Mesodermal cell (in vitro differentiated cells): ENCODE results near the gene TLDC2.
A peak's percentile ranks its signal among the peaks of the same experiment; 100 is the strongest.

Experiments used
- H3K27ac ChIP-seq: 2 replicates; pipeline ENCODE4 v1.7.0; 2013; ENCODE audit warnings: mild to moderate bottlenecking, low read depth, low read length, moderate library complexity; ENCODE audit not compliant: severe bottlenecking
- H3K36me3 ChIP-seq: 2 replicates; pipeline ENCODE4 v1.7.1; 2013; ENCODE audit warnings: mild to moderate bottlenecking, low read length, moderate library complexity; ENCODE audit not compliant: control insufficient read depth, insufficient read depth
- H3K4me1 ChIP-seq: one replicate; pipeline ENCODE4 v1.7.1; 2013; ENCODE audit warnings: mild to moderate bottlenecking, low read length; ENCODE audit not compliant: insufficient read depth, control insufficient read depth, poor library complexity, severe bottlenecking
- H3K4me3 ChIP-seq: 2 replicates; pipeline ENCODE4 v1.7.0; 2013; ENCODE audit warnings: low read length, control low read depth, mild to moderate bottlenecking; ENCODE audit not compliant: insufficient read depth, poor library complexity, severe bottlenecking; ENCODE audit errors: extremely low read depth
- H3K9me3 ChIP-seq: 2 replicates; pipeline ENCODE4 v1.7.1; 2013; ENCODE audit warnings: mild to moderate bottlenecking, low read length, moderate library complexity; ENCODE audit not compliant: control insufficient read depth
- WGBS, 2 experiments: methylation state at CpG; one replicate each; pipeline ENCODE4 v1.1.5; 2013; ENCODE audit warnings: missing lambda C conversion rate in 2 of 2; ENCODE audit not compliant: insufficient coverage in 2 of 2; 5-methylcytosine and 5-hydroxymethylcytosine counted together

TLDC2 gene

DNA sequence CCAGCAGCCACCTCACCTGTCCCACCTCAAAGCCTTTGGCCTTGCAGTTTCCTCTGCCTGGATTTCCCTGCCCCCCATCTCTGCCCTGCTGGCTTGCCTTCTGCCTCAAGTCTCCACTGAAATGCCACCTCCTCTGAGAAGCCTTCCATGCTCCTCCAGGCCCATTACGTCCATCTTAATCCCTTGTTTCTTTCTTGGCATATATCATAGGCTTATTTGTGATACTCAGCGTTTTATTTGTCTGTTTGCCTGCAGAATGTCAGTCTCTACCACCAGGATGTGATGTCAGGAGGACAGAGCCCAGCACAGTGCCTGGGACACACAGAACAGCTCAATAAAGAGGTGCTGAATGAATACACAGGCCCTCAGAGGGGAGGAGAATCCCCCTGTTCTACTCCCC is 24.4 kb upstream of the TLDC2 start:
- H3K27ac ChIP-seq, result no peak overlapping the region
- peaks cover 30% of the 10 kb centered on the region for H3K36me3 ChIP-seq
- WGBS, 2 experiments, result 100% methylated on average over 1 of the region's 2 CpGs

DNA sequence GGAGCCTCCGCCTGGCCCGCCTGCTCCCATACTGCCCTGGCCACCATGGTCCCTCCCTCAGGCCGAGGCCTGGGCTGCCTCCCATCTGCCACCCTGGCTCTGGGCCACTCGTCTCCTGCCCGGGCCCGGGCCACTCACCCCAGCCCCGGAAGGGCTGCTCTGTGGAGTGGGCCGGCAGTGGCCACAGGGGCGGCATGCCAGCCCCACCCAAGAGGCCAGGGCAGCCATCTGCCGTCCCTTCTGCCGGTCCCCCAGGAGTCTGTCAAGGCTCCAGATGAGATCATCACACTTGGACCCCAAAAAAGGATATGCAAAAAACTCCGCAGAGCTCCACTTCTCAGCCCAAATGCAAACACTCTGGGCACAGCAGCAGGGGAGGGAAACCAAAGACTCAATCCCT is 23.8 kb upstream of the TLDC2 start:
- Histone ChIP-seq H3K9me3 (peaks cover 3% of the 10 kb centered on the region), H3K4me1 (peaks cover 44% of the 10 kb centered on the region), H3K36me3 (peaks cover 30% of the 10 kb centered on the region), H3K4me3 (no peak overlapping the region), H3K27ac (no peak overlapping the region)
- 95 to 100% methylated on average over 11 to 12 of the region's 12 CpGs for WGBS, 2 experiments

More for the DNA sequence above, 24.4 kb upstream of the TLDC2 start:
- peaks cover 39% of the 10 kb centered on the region for H3K4me1 ChIP-seq
- H3K9me3 ChIP-seq, result peaks cover 3% of the 10 kb centered on the region
- no peak overlapping the region for H3K4me3 ChIP-seq

GRCh38 chr20:36854348-36855240 is 21.3 kb upstream of the TLDC2 start:
- WGBS, 2 experiments, result 84 to 86% methylated on average over 15 to 17 of the region's 21 CpGs
- Histone ChIP-seq H3K4me3 (no peak overlapping the region), H3K9me3 (peaks cover 3% of the 10 kb centered on the region), H3K27ac (no peak overlapping the region), H3K4me1 (peaks cover 43% of the 10 kb centered on the region), H3K36me3 (peaks cover 49% of the 10 kb centered on the region)

DNA sequence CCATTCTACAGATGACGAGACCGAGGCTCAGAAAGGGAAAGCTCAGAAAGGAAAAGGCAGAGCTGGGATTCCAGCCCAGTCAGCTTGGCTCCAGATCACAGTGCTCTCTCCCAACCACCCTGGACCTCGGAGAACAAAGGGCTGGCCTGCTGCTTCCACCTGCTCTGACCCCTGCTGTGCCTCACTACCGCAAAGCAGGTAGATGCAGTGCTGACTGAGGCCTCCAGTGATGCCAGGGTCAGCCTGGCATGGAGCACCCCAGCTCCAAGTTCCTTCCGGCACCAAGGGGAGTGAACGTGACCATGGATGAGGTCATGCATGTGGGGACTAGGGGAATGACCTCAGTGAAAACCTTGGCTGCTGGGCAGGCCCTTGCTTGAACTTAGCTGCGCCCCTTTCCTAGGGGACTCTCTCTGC is 20.7 kb upstream of the TLDC2 start:
- Histone ChIP-seq H3K4me1 (peaks cover 49% of the 10 kb centered on the region), H3K9me3 (peaks cover 3% of the 10 kb centered on the region), H3K4me3 (no peak overlapping the region), H3K27ac (no peak overlapping the region), H3K36me3 (peaks cover 55% of the 10 kb centered on the region)
- 94 to 95% methylated on average over 3 to 6 of the region's 7 CpGs for WGBS, 2 experiments

DNA sequence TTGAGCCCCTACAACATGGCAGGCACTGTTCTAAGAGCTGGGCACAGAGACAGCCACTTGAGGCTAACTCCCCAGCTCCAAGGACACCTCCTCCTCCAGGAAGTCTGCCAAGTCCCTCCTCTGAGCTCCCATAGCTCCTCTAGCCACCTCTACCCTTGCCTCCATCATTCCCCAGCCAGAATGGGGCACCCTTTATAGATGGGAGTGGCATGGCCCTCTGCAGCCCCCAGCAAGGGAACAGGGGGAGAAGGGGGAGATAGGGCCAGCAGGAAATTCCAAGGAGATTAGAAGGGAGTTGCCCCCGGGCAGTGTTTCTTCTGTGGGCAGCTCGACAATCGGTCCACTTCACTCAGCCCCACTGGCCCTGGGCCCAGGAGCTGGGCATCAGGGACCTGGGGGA is 19.7 kb upstream of the TLDC2 start:
- no peak overlapping the region for H3K4me3 ChIP-seq
- 97 to 100% methylated on average over 1 to 3 of the region's 3 CpGs for WGBS, 2 experiments
- H3K36me3 ChIP-seq, result peaks cover 55% of the 10 kb centered on the region
- H3K9me3 ChIP-seq, result peaks cover 3% of the 10 kb centered on the region
- no peak overlapping the region for H3K27ac ChIP-seq
- H3K4me1 ChIP-seq, result peaks cover 56% of the 10 kb centered on the region

DNA sequence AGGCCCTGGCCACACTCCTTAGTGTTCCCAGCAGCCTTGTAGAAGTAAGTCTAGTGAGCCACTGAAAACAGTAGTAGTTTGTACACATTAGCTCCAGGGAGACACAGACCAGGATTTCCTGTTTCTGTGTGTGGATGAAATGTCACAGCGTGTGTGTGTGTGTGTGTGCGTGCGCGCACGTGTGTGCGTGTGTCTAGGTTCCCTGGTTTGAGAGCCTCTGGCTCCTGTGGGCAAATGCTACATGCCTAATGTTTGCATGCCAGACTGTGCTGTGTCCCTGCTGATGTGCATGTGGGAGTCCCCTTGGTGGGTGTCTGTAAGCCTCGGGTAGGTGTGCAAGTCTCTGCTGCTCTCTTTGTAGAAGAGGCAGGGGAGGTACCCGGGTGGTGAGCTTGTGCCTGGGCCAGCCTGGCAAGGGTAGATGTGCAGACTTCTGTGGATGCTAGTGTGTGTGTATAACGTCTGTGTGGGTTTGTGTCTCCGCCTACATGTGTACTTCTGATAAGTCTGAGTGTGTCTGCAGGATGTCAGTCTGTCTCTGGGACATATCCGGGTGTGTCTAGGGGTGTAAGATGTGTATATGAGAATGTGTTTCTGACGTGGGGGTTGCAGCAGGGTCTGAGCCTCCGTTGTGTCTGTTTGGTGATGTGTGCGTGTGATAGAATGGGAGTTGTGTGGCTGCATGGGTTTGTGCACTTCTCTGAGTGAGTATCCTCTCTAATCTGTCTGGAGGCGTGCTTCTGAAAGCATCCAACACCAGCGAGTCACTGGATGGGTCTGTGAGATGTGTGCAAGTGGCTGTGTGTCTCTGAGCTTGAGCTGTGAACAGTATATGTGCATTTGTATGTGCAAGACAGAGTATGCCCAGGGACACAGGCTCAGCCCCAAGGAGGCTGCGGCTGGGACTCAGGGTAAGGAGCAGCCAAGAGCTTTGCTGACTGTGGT is 19.0 kb upstream of the TLDC2 start:
- H3K4me1 ChIP-seq, result peaks cover 59% of the 10 kb centered on the region
- no peaks in the 10 kb centered on the region for H3K9me3 ChIP-seq
- peak overlapping the region; percentile 23 for H3K27ac ChIP-seq
- no peak overlapping the region for H3K4me3 ChIP-seq
- peaks cover 55% of the 10 kb centered on the region for H3K36me3 ChIP-seq
- WGBS, 2 experiments, result 87 to 89% methylated on average over 13 to 16 of the region's 17 CpGs

DNA sequence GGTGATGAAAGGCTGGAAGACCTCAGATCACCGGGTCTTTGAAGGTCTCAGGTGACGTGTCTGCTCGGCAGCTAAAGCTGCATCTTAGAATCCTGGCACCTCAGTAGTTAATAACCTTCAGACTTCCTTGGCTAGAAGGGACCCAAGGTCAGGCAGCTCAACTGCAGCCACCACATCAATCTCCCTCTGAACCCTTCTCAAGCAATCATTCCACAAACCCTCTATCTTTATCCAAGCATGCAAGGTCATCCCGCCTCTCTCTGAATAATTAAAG is 16.7 kb upstream of the TLDC2 start:
- Histone ChIP-seq H3K27ac (no peak overlapping the region), H3K4me3 (no peak overlapping the region), H3K4me1 (peaks cover 56% of the 10 kb centered on the region), H3K9me3 (no peaks in the 10 kb centered on the region), H3K36me3 (peaks cover 41% of the 10 kb centered on the region)
- WGBS, 2 experiments, result 87 to 90% methylated on average over 4 of the region's 4 CpGs

DNA sequence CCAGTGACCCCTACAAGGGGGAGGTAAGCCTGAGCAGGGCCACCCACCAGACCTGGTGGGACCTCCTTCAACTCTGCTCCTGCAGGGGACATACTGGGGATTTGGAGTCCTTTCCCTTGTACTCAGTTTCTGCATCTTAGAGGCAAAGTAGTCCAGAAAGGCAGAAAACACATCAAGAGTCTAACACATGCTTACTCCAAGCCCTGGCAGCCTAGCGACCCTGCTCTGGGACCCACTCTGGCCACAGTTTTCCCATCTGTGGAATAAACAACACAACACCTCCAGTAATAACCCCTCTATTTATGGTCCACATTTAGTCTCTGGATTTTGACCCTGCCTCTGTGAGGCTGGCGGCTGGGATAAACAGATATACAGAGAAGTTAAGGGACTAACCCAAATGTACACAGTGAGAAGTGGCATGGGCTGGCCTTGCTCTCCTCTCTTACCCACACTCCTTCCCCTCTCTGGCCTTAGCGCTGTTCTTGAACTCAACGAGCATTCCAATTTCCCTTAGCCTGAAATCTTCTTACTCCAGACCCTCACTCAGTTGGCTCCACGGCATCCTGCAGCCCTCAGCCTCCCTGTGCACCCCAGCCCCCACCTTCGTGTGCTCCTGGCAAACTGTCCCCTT is 16.1 kb upstream of the TLDC2 start:
- 97 to 100% methylated on average over 4 of the region's 6 CpGs for WGBS, 2 experiments
- Histone ChIP-seq H3K9me3 (no peaks in the 10 kb centered on the region), H3K27ac (no peak overlapping the region), H3K4me3 (no peak overlapping the region), H3K36me3 (peaks cover 38% of the 10 kb centered on the region), H3K4me1 (peaks cover 54% of the 10 kb centered on the region)

GRCh38 chr20:36860339-36860738 is 15.6 kb upstream of the TLDC2 start:
- Histone ChIP-seq H3K36me3 (peaks cover 38% of the 10 kb centered on the region), H3K27ac (no peak overlapping the region), H3K4me1 (peaks cover 54% of the 10 kb centered on the region), H3K4me3 (no peak overlapping the region), H3K9me3 (no peaks in the 10 kb centered on the region)
- 94% methylated on average over 3 to 5 of the region's 5 CpGs for WGBS, 2 experiments

- Histone ChIP-seq H3K4me1 (peaks cover 47% of the 10 kb centered on the region), H3K9me3 (no peaks in the 10 kb centered on the region), H3K4me3 (peak overlapping the region; percentile 69), H3K36me3 (peaks cover 38% of the 10 kb centered on the region), H3K27ac (no peak overlapping the region)
- 94 to 96% methylated on average over 9 to 10 of the region's 14 CpGs for WGBS, 2 experiments
These were observed 14.9 kb upstream of the TLDC2 start for GRCh38 chr20:36860811-36861624.
